HG03432 (cell line): ENCODE results near the gene CST7.

Experiments
- ATAC-seq: cut with Tn5 transposase; IDR thresholded peaks from one replicate; pipeline ENCODE4 v1.9.1; 2021; ENCODE audit warnings: mild to moderate bottlenecking, moderate library complexity; ENCODE audit not compliant: unreplicated experiment

CST7 gene

DNA sequence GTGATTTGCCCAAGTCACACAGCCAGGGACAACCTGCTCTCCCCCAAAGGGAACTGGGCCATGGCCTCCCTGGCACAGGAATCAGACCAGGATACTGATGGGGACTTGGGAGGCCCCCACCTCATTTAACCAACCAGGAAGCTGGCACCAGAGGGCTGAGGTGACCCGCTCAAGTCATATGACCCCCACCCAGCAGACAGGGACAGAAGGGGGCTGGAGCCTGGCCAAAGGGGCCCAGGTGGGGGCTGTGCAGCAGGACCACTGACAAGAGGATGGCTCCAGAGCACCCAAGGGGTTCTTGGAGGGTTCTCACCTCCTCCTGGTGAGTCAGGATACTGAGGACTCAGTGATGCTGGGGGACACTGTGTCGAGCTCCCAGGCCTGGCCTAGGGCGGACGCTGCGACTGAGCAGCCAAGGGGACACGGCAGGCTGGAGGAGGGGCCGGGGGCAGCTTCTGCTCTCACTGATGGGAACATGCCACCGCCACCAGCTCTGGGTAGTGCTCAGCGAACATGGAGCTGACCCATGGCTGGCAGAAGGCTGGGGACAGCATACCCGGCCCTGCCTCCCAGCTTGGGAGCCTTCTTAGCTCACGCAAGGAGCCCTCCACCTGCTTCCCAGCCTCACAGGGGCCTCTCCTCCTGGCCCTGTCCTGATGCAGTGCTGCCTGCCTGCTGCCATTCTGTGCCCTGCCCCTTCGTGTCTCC lies 1.2 kb downstream of the CST7 start:
- no peak for ATAC-seq

DNA sequence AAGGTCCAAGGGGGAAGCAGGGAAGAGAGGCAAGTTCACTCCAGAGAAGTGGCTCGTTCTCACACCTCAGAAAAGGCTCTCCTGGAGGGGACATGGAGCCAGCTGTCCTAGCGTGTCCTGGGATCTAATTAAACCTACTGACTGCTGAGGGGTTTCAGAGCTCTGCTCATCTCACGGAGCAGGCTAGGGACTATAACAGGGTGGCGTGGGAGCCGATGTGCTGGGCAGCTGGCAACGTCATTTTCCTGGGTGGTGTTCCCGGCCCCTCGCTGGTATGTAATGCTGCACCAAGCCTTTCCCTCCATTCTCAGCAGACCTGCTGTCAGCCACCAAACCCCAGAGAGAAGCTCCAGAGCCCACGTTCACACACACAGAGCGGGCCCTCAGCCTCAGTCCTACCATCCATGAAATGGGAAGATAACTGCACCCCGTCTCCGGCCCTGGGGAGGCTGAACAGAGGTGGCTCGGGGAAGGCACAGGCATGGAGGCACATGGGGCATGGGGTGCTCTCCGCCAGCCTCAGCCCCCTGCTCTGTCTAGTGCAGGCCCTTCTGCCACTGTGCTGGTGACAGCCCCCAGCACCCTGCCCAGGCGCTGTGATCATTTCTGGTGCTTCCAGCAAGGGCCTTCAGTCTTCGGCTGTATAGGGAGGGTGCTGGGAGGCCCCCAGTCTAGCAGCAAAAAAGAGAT lies 1.9 kb downstream of the CST7 start:
- ATAC-seq: no peak

DNA sequence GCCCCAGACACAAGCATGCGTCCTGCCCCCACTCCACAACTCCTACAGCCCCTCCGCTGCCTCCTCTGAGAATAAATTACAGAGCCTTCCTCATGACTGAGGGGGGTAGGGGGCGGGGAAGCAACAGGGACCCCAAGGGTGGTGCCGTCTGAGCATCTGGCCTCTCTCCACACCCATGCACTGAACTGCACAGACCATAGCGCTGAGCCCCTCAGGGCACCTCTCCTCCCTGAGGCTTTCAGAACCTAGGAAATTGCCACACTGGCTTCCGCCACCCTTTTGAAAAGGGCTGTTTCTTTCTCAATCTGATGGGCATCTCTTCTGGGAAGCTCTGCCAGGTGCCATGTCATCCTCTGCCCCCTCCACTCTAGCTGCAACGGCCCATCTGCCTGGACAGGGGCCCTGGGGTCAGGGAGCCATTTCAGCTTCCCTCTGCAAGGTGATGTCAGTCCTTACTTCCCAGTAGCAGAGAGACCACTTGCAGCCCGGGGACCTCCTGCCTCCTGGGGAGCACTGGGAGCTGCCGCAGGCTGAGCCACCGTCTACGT lies 2.5 kb downstream of the CST7 start:
- no peak for ATAC-seq

DNA sequence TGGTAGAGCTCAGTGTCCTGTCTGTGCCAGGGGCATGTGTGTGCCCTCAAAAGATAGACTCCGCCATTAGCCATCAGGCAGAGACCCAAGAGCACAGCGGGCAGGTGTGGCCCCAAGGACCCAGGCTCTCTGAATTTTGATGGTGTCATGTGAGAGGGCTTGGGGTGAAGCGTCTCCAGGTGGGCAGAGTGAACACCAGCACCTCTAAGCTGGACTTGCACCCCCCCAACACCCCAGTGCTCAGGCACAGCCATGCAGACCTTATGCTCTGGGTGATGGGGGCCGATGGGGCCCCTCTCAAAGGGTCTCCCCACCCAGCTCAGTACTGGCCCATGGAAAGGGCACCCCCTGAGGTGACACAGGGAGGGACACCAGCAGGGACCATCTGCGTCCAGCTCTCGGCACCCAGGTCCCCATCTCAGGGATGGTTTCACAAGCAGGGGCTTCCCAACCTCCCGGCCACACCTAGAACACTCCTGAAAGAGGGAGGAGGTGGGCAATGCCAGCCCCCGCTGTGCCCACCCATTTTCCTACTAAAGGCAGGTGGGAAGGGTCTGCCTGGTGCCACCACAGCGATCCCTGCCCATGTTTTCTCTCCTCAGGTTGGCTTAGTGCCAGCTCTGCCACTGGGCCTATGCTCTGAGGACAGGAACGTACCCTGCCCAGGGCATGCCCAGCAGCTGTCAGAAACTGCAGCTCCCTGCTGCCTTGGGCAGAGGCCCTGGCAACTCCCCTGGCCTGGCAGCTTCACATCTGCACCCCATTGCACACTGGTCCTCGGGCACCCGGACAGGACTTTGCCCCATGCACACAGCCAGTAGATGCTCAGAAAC lies 3.5 kb downstream of the CST7 start:
- ATAC-seq: no peak

DNA sequence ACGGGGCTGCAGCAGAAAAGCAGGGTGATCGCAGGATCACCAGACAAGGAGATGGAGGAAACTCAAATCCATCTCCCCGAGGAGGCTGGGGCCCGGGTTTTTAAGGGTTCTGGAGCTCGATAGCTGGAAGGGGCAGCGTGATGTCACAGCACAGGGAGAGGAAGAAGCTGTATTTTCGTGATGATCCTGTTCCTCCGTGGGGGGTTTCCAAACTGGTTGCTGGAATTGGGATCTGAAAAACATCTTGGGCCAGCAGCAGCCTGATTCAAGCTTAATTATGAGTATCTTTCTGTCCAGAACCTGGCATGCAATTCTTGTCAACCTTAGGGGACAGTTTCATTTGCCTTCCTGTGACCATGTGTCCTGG lies 4.1 kb downstream of the CST7 start:
- ATAC-seq: no peak

DNA sequence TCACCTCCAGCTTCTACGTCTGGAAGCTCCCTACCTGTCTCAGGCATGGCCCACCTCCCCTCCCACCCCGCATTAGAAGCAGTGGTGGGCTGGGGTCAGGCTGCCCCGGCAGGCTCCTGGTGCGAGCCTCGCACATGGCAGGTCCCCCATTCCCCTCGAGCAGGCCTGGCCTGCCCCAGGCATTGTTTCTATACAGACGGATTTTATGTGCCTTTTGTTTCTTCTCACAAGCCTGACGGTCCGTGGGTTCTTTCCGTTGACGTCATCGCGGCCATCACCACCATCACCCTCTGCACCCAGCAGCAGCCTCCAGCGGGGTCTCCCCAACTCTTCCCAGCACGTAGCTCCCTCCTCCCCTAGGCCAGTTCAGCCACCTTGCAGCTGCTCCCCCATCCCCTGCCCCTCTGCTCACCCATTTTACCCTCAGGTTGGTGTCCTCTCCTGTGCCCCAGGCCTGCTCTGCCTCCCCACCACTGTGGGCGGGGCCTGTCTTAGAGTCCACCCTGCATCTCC lies 4.6 kb downstream of the CST7 start:
- ATAC-seq: no peak

DNA sequence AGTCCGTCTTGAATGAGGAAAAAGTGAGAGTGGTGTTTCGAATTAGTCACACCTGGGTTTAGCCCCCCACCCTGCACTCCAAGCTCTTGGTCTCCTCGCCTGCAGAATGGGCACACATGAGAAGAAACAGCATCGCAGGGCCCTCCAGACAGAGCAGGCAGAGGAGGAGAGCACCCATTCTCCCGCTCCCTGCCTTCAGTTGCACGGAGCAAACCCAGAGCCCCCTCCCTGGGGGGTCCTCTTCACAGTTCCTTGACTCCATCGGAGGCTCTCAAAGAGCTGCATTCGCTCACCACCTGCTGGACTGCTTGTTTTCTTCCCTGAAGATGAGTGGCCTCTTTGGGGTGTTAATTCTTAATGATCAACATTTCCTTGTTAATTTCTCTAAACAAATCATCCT lies 5.1 kb downstream of the CST7 start:
- no peak for ATAC-seq

DNA sequence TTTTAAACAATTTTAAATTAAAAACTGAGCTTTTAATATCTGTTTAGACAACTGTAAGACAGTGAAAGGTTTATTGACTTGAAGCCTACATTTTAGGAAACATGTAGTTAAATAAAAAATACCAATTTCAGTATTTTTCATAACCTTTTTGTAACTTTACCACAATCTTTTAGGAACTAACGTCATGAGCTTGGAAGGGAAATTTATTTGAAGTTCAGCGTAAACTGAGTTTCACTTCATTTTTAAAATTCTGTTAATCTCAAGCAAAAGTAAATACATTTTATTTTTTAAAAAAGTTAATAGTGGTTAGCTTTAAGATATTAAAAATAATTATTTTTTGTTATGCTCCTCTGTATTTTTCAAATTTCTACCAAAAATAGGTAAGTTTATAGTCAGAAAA lies 5.5 kb downstream of the CST7 start:
- no peak for ATAC-seq

DNA sequence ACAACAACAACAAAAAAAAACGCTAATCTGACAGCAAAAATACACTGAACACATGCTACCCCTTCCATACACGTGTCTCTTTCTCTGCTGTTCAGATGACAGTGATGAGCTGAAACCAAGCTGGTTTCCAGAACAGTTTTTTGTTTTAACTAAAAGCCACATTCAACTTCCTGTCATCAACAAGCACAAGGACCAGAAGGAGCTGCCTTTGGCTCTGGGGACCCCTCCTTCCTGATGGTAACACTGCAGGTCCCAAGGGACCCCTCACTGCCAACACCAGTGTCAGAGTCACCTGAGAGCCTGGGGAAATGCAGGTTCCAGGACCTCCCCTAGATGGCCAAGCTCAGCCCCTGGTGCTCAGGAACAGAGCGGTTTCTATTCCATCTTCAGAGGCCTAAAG lies 6.0 kb downstream of the CST7 start:
- ATAC-seq: peak; percentile 81

DNA sequence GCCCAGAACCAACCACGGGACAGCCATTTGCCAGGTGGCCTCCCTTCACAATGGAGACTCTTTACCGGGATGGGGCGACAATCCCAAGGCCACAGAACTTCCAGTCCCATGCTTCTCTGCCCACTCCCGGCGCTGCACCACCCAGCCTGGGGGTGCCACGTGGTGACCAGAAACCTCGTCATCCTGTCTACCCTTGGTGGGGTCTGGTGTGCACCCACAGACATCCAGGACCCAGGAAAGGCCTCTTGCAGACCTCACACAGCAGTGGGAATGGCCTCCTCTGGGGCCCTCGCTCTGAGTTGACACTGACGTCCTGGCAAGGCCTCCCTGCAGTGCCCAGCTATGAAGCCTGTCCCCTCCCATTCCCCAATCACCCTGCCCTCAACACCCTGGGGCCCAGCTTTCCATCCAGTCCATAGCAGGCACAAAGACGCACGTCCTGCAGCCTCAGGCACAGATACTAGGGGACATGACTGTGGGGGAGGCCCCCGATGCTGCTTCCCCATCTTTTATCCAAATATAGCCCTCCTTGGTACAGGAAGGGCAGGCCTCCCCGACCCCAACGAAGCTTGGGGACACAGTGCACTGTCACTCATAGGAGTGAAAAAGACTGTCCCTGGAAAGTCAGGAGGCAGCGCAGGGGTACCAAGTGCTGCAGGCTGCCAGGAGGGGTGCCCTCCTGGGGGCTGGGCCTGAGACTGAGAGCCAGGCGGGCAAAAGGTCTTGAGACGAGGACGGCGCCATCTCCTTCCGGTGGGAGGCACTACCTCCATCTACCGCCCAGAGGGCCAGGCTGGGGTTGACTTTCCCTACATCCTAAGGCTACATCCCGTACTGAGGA lies 7.2 kb downstream of the CST7 start:
- no peak for ATAC-seq

DNA sequence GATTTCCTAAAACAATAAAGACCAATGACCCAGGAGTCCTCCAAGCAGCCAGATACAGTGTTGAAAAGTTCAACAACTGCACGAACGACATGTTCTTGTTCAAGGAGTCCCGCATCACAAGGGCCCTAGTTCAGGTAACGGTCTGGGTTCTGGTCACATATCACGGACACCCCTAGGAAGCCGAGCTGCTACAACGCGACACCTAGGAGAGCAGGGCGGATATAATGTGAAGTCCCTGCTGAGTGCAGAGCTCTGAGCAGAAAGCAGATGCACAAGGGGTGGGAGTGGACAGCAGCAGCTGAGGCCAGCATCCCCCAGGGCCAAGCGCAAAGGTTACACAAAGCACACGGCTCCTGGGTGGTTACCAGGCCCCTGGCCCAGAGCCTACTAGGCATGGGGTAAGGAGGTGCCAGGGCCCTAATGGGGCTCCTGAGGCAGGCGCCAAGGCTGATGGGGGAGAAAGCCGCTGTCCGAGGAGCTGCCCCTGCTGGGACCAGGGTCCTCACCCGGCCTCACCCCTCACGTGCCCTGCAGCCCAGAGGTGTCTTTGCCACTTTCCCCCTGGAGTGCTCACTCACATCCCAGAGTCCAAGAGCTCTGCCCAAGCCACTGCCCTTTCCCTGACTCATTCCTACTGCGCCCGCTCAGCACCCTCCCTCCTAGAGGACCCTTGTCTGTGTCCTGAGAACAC lies 8.4 kb downstream of the CST7 start:
- ATAC-seq: no peak

DNA sequence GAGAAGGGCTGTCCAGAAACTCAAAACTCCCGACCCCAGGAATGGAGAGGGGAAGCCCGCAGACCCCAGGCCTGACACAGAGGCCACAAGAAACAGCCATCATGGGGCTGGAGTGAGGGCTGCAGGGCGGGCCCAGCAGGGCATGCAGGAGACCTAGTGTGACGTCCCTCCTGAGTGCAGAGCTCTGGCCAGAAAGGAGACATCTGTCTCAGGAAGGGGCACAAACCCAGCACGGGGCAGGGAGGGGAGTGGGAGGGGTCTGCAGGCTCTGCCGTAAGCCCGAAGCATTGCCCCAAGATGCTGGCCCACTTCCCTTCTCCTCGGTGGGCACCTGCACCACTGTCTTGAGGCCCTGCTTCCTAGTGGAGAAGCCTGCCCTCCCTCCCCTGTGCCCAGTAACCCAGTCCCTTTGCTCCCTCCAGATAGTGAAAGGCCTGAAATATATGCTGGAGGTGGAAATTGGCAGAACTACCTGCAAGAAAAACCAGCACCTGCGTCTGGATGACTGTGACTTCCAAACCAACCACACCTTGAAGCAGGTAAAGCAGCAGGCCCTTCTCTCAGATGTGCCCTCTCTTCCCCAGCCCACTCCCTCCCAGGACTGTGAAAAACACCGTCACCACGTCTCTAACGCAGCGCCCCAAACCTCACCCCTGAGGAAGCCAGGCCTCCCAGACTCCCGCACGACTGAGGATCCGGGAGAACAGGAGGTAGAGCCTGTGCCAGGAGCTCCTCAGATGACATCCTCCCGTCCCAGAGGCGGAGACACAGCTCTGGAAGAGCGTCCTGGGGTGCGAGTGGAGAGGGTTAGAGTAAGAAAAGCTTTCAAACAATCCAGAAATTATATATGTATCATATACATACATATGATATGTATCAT lies 9.7 kb downstream of the CST7 start:
- ATAC-seq: no peak

DNA sequence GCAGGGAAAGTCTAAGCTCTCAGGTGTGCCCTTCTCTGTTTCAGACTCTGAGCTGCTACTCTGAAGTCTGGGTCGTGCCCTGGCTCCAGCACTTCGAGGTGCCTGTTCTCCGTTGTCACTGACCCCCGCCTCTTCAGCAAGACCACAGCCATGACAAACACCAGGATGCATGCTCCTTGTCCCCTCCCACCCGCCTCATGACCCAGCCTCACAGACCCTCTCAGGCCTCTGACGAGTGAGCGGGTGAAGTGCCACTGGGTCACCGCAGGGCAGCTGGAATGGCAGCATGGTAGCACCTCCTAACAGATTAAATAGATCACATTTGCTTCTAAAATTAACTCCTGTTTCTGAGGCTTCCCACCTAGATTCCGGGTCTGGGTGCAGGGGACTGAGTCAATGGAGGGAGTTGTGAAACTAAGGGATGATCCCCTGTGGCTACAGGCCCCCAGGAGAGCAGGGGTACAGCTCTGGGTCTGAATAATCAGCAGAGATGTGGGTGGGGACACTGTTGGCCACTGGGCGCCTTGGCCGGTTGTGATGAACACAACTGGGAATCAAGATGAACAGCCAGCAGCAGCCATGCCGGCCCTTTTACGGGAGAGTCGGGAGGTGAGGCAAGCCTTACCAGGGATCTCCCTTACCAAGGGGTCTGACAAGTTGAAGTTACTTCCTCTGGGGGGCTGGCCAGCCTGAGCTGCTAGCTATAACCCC lies 10.7 kb downstream of the CST7 start:
- ATAC-seq: no peak

DNA sequence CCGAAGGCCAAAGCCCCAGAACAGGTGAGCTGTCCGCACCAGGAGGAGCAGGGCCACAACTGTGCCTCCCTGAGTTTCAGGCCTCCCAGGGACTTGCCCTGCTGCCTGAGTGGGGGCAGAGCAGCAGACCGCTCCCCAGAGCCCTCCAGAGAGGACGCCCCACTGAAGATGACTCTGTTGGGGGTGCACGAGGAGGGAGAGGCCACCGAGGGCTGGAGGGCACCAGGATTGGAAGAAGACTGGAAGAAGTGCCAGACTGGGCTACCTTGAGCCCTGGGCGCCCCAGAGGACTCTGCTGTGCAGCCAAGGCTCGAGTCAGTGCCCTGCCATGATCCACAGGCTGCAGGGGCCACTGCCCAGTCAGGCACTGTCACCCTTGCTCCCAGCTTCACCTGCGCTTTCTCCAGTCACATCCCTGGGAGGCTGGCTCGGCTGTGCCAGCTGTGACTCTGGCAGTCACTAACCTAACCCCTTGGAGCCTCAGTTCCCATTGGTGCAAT lies 11.3 kb downstream of the CST7 start:
- ATAC-seq: no peak

DNA sequence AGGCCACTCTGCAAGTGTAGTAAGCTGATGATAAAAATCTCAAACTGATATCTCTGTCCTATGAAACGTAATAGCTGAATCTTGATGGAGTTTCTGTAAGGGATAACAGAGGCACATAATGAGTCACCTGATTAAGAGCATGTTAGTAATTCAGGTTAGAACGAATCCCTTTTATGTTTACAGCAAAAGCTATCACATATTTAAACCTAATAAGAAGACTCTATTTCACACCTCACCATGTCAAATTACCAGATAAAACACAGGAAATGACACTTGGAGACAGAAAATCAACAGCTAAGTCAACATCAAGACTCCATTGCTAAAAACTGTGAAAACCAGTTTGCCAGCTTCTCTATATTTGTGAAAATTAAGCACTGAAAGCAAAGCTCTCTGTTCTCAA lies 11.8 kb downstream of the CST7 start:
- no peak for ATAC-seq

DNA sequence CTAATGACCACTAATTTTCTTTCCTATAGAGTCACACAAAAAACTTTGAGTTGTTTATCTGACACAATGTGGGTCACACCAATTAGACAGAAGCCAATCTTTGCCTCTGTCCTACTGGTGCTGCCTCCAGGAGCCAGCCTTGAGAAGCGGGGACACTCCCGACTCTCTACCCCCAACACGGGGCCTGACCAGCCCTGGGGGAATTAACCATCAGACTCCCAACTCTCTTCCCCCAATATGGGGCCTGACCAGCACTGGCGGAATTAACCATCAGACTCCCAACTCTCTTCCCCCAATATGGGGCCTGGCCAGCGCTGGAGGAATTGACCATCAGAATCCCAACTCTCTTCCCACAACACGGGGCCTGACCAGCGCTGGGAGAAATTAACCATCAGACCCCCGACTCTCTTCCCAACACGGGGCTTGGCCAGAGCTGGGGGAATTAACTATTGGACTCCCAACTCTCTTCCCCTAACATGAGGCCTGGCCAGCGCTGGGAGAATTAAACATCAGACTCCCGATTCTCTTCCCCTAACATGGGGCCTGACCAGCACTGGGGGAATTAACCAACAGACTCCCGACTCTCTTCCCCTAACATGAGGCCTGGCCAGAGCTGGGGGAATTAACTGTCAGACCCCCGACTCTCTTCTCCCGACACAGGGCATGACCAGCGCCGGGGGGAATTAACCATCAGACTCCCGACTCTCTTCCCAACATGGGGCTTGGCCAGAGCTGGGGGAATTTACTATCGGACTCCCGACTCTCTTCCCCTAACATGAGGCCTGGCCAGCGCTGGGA lies 12.5 kb downstream of the CST7 start:
- ATAC-seq: no peak

DNA sequence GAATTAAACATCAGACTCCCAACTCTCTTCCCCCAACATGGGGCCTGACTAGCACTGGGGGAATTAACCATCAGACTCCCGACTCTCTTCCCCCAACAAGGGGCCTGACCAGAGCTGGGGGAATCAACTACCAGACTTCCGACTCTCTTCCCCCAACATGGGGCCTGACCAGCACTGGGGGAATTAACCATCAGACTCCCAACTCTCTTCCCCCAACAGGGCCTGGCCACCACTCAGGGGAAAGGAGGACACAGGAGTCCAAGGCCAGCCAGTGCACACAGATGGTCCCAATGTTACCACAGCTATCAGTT lies 13.1 kb downstream of the CST7 start:
- ATAC-seq: no peak

DNA sequence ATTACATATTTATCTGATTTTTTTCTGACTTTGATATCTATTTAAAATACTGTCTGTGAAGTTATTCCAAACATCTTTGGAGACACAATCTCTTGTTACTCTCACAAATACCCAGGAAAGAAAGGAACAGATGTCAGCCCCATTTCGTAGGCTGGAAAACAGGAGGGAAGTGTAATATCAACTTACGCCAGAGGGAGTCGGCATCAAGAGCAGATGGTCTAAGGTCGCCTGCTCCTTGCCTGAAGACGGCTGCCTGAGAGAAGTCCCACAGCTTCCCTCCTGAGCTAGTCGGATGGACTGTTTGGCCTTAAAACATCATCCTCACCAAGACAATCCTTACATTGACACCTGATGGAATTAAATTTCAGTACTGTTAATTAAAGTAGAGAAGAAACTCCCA lies 13.4 kb downstream of the CST7 start:
- ATAC-seq: no peak
